SH-SY5Y (cell line): ENCODE measurements around the gene PFDN1.

Source experiments
- GATA2 ChIP-seq: IDR thresholded peaks from 2 replicates; pipeline ENCODE4 v1.6.1; 2011; ENCODE audit warnings: mild to moderate bottlenecking, low read depth, low read length
- GATA3 ChIP-seq: IDR thresholded peaks from 2 replicates; pipeline ENCODE4 v1.6.1; 2011; ENCODE audit warnings: low read depth, mild to moderate bottlenecking, low read length, moderate library complexity

DNA sequence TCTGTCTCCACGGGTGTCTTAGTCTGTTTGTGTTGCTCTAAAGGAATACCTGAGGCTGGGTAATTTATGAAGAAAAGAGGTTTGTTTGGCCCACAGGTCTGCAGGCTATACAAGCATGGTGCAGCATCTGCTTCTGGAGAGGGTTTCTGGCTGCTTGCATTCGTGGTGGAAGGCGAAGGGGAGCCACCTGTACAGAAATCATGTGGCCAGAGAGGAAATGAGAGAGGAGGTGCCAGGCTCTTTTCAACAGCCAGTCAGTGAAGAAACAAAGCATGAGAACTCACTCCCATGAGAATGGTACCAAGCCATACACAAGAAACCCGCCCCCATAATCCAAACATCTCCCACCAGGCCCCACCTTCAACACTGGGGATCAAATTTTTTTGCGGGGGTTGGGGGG is 53.4 kb downstream of the PFDN1 start:
- TF ChIP-seq GATA2 = no peak
- no peak for TF ChIP-seq GATA3
